NCI-H82 (cell line): ENCODE measurements around the gene CTBP2.
A peak's percentile ranks its signal among the peaks of the same experiment; 100 is the strongest.

Experiments used
- DNase-seq: peaks from one replicate; lab custom pipeline; 2025; lab: John Stamatoyannopoulos, UW

Gene CTBP2

GRCh38 chr10:125106586-125106985, 53.8 kb downstream of the CTBP2 start:
- no peak for DNase-seq

GRCh38 chr10:125105706-125106255, 54.6 kb downstream of the CTBP2 start:
- no peak for DNase-seq

- DNase-seq = no peak
Observed at GRCh38 chr10:125105155-125105554, 55.2 kb downstream of the CTBP2 start.

GRCh38 chr10:125104559-125104958, 55.8 kb downstream of the CTBP2 start:
- no peak for DNase-seq

GRCh38 chr10:125103924-125104323, 56.4 kb downstream of the CTBP2 start:
- DNase-seq = no peak

GRCh38 chr10:125103466-125103865, 56.9 kb downstream of the CTBP2 start:
- DNase-seq = no peak

- DNase-seq = no peak
Observed at GRCh38 chr10:125102821-125103220, 57.5 kb downstream of the CTBP2 start.

- no peak for DNase-seq
Observed at GRCh38 chr10:125102246-125102645, 58.1 kb downstream of the CTBP2 start.

- no peak for DNase-seq
Observed at GRCh38 chr10:125101581-125101980, 58.8 kb downstream of the CTBP2 start.

- DNase-seq = no peak
Observed at GRCh38 chr10:125101049-125101448, 59.3 kb downstream of the CTBP2 start.

GRCh38 chr10:125097409-125098070, 62.8 kb downstream of the CTBP2 start:
- no peak for DNase-seq

- no peak for DNase-seq
Observed at GRCh38 chr10:125096975-125097374, 63.4 kb downstream of the CTBP2 start.

GRCh38 chr10:125096371-125096770, 64.0 kb downstream of the CTBP2 start:
- no peak for DNase-seq

GRCh38 chr10:125095776-125096175, 64.6 kb downstream of the CTBP2 start:
- DNase-seq = no peak

GRCh38 chr10:125095228-125095627, 65.1 kb downstream of the CTBP2 start:
- DNase-seq = no peak

GRCh38 chr10:125094806-125095205, 65.6 kb downstream of the CTBP2 start:
- DNase-seq = no peak

- DNase-seq = no peak
Observed at GRCh38 chr10:125093974-125094705, 66.2 kb downstream of the CTBP2 start.

GRCh38 chr10:125093199-125093973, 67.0 kb downstream of the CTBP2 start:
- DNase-seq = peak; percentile 10

- no peak for DNase-seq
Observed at GRCh38 chr10:125092564-125093031, 67.8 kb downstream of the CTBP2 start.

GRCh38 chr10:125091891-125092290, 68.5 kb downstream of the CTBP2 start:
- DNase-seq = no peak

- no peak for DNase-seq
Observed at GRCh38 chr10:125089469-125089868, 70.9 kb downstream of the CTBP2 start.

GRCh38 chr10:125087897-125088215, 72.5 kb downstream of the CTBP2 start:
- no peak for DNase-seq
